Peyer's patch (tissue), 4 donors: ENCODE results near the gene SCTR. TPM values are rescaled to one million over a fixed set of nuclear protein-coding genes. Genes with fewer than 3 reads are reported as not detected.

ENCODE experiments used
- DNase-seq, 3 donors: peaks; one replicate each; pipeline ENCODE4 v3.0.0-alpha.2; 2017 to 2019
- H3K27ac ChIP-seq, 4 donors: fragments of 200-600 bp; sonication (generic); one replicate each; pipeline ENCODE4 v1.5.1; 2016 to 2019
- H3K27me3 ChIP-seq, 2 donors: fragments of 200-600 bp; sonication (generic); one replicate each; pipeline ENCODE4 v1.5.1; 2019
- H3K36me3 ChIP-seq, 3 donors: fragments of 200-600 bp; sonication (generic); one replicate each; pipeline ENCODE4 v1.5.1; 2016 to 2019
- H3K4me1 ChIP-seq, 4 donors: fragments of 200-600 bp; sonication (generic); one replicate each; pipeline ENCODE4 v1.5.1; 2016 to 2019
- H3K4me3 ChIP-seq, 4 donors: fragments of 200-600 bp; sonication (generic); 1 replicate in 3 of 4; 2 replicates in 1 of 4; pipeline ENCODE4 v1.5.1; 2016 to 2019; ENCODE audit warnings: mild to moderate bottlenecking in 1 of 4
- H3K9me3 ChIP-seq, 4 donors: fragments of 200-600 bp; sonication (generic); one replicate each; pipeline ENCODE4 v1.5.1; 2016 to 2019; ENCODE audit warnings: mild to moderate bottlenecking in 1 of 4
- POLR2A ChIP-seq, 2 donors: fragments of 450-650 bp; IDR thresholded peaks; one replicate each; pipeline ENCODE4 v1.5.1; 2017; ENCODE audit warnings: antibody characterized with exemption in 2 of 2, mild to moderate bottlenecking in 2 of 2, moderate library complexity in 2 of 2
- total RNA-seq, 4 donors: library from RNA; depleted of rRNA; stranded (reverse); fragments of >200 nt; gene quantifications; one replicate each; pipeline ENCODE4 v1.1.0, GENCODE V29; 2016
- TF ChIP-seq, protein P1 (sequence below), 6 experiments: fragments of 450-650 bp in 4 of 6; fragments of 200-600 bp in 2 of 6; sonication (generic) in 1 of 6; IDR thresholded peaks; one replicate each; pipeline ENCODE4 v1.5.1; 2017 to 2019; ENCODE audit warnings: antibody characterized with exemption in 6 of 6, mild to moderate bottlenecking in 3 of 6, moderate library complexity in 1 of 6

Gene SCTR
- total RNA-seq, 4 donors from 2014 or later: 0.54 to 1.7 TPM; not detected in 2

DNA sequence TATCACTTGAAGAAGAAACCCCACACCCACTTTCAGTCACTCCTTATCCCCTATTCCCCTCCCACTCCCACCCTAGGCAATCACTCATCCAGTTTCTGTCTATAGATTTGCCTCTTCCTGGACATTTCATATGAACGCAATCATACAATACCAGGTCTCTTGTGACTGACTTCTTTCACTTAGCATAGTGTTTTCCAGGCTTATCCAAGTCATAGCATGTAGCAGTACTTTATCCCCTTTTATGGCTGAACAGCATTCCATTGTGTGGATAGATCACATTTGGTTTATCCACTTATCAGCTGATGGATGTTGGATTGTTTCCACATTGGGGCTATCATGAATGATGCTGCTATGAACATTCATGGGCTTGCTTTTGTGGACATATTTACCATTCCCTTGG, 26.6 kb upstream of the SCTR start:
- H3K4me3 ChIP-seq: no peak overlapping the region
- H3K9me3 ChIP-seq: no peaks in the 10 kb centered on the region
- no peak for TF ChIP-seq POLR2A (IDR thresholded peaks at IDR 0.05)
- TF ChIP-seq, protein P1, sequence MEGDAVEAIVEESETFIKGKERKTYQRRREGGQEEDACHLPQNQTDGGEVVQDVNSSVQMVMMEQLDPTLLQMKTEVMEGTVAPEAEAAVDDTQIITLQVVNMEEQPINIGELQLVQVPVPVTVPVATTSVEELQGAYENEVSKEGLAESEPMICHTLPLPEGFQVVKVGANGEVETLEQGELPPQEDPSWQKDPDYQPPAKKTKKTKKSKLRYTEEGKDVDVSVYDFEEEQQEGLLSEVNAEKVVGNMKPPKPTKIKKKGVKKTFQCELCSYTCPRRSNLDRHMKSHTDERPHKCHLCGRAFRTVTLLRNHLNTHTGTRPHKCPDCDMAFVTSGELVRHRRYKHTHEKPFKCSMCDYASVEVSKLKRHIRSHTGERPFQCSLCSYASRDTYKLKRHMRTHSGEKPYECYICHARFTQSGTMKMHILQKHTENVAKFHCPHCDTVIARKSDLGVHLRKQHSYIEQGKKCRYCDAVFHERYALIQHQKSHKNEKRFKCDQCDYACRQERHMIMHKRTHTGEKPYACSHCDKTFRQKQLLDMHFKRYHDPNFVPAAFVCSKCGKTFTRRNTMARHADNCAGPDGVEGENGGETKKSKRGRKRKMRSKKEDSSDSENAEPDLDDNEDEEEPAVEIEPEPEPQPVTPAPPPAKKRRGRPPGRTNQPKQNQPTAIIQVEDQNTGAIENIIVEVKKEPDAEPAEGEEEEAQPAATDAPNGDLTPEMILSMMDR (IDR thresholded peaks at IDR 0.05): no peak
- no peak overlapping the region for H3K27ac ChIP-seq
- no peak for DNase-seq
- no peaks in the 10 kb centered on the region for H3K27me3 ChIP-seq
- no peaks in the 10 kb centered on the region for H3K36me3 ChIP-seq
- H3K4me1 ChIP-seq: peaks cover 0 to 7% (median 0%) of the 10 kb centered on the region in 4 donors

DNA sequence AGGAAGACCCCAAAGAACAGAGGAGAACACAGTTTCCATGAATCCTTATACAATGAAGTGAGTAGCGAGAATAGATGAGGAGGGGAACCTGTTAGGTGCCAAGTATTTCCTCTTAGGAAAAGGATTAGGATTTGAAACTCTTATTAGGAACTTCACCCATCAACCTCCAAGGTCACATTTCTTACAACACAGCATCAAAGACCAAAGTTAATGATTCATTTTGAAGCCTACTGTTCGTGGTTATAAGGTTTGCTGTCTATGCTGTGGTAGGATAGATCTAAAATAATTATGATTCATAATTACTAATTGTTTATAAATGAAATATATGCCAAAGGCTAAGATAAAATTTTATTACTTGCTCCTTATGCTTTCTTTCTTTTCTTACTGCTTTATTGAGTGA, 26.1 kb upstream of the SCTR start:
- no peaks in the 10 kb centered on the region for H3K36me3 ChIP-seq
- H3K4me1 ChIP-seq: peaks cover 0 to 12% (median under 1%) of the 10 kb centered on the region in 4 donors
- no peak overlapping the region for H3K4me3 ChIP-seq
- no peaks in the 10 kb centered on the region for H3K9me3 ChIP-seq
- TF ChIP-seq POLR2A (IDR thresholded peaks at IDR 0.05): no peak
- TF ChIP-seq, protein P1 (IDR thresholded peaks at IDR 0.05): no peak
- DNase-seq: no peak
- H3K27me3 ChIP-seq: no peaks in the 10 kb centered on the region
- no peak overlapping the region for H3K27ac ChIP-seq

GRCh38 chr2:119549241-119549640, 25.0 kb upstream of the SCTR start:
- Histone ChIP-seq H3K36me3 (no peaks in the 10 kb centered on the region), H3K27ac (no peak overlapping the region), H3K4me3 (no peak overlapping the region), H3K4me1 (peaks cover 0 to 20% (median 3%) of the 10 kb centered on the region in 4 donors), H3K9me3 (no peaks in the 10 kb centered on the region), H3K27me3 (no peaks in the 10 kb centered on the region)
- TF ChIP-seq, protein P1 (IDR thresholded peaks at IDR 0.05): no peak
- TF ChIP-seq POLR2A (IDR thresholded peaks at IDR 0.05): no peak
- no peak for DNase-seq

DNA sequence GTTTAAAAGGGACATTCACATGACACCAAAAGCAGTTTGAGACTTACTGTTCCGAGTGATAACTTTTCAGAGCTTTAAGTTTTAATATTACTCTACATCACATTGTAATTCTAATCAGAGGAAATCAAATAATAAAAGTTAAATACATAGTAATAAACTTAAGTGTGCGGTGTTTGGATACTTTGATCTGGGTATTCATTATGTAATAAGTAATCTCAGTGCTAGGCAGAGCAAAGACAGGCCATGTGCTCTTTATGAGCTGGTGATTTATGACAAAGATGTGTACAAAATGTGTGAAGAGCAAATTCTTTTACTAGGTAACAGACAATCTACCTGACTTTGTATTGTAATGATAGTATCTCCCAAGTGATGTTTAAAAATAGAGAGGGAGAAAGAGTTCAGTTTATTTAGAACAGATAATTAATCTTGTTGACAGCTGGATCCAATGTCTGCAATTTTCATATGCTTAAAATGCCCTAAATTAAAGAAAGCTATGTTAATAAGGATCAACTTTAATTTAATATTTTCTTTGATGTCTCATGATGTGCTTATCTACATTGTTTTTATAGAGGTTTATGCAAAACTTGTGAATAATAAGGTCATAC, 24.3 kb upstream of the SCTR start:
- no peak overlapping the region for H3K27ac ChIP-seq
- H3K4me3 ChIP-seq: no peak overlapping the region
- H3K36me3 ChIP-seq: no peaks in the 10 kb centered on the region
- TF ChIP-seq POLR2A (IDR thresholded peaks at IDR 0.05): no peak
- TF ChIP-seq, protein P1 (IDR thresholded peaks at IDR 0.05): no peak
- peaks cover 0 to 20% (median 4%) of the 10 kb centered on the region in 4 donors for H3K4me1 ChIP-seq
- DNase-seq: no peak
- no peaks in the 10 kb centered on the region for H3K27me3 ChIP-seq
- H3K9me3 ChIP-seq: no peaks in the 10 kb centered on the region

DNA sequence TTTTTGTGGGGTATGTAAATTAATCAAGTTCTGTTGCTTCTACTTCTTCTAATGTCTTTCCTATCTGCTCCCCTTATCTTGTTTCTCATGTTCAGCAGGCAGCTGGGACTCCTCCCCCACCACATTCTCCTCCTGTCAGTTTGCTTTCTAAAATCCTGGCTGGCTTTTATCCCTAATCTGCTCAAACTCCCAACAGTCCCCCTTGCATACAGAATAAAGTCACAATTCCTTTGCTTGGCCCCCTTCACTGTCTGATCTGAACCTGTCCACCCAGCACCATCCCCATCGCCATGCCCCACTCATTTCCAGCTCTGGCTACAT, 22.1 kb upstream of the SCTR start:
- Histone ChIP-seq H3K9me3 (no peaks in the 10 kb centered on the region), H3K27me3 (no peaks in the 10 kb centered on the region), H3K4me1 (peaks cover 0 to 20% (median 4%) of the 10 kb centered on the region in 4 donors), H3K27ac (no peak overlapping the region), H3K4me3 (no peak overlapping the region), H3K36me3 (no peaks in the 10 kb centered on the region)
- DNase-seq: no peak
- TF ChIP-seq, protein P1 (IDR thresholded peaks at IDR 0.05): no peak
- TF ChIP-seq POLR2A (IDR thresholded peaks at IDR 0.05): no peak
